ENCODE data around the gene CDH4.

- TF ChIP-seq, protein P1, sequence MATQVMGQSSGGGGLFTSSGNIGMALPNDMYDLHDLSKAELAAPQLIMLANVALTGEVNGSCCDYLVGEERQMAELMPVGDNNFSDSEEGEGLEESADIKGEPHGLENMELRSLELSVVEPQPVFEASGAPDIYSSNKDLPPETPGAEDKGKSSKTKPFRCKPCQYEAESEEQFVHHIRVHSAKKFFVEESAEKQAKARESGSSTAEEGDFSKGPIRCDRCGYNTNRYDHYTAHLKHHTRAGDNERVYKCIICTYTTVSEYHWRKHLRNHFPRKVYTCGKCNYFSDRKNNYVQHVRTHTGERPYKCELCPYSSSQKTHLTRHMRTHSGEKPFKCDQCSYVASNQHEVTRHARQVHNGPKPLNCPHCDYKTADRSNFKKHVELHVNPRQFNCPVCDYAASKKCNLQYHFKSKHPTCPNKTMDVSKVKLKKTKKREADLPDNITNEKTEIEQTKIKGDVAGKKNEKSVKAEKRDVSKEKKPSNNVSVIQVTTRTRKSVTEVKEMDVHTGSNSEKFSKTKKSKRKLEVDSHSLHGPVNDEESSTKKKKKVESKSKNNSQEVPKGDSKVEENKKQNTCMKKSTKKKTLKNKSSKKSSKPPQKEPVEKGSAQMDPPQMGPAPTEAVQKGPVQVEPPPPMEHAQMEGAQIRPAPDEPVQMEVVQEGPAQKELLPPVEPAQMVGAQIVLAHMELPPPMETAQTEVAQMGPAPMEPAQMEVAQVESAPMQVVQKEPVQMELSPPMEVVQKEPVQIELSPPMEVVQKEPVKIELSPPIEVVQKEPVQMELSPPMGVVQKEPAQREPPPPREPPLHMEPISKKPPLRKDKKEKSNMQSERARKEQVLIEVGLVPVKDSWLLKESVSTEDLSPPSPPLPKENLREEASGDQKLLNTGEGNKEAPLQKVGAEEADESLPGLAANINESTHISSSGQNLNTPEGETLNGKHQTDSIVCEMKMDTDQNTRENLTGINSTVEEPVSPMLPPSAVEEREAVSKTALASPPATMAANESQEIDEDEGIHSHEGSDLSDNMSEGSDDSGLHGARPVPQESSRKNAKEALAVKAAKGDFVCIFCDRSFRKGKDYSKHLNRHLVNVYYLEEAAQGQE (IDR thresholded peaks at IDR 0.05; ENCODE audit: insufficient read depth in 1 of 2, low read depth in 2 of 2, low read length in 1 of 2) = no peak
- TF ChIP-seq, protein P2, sequence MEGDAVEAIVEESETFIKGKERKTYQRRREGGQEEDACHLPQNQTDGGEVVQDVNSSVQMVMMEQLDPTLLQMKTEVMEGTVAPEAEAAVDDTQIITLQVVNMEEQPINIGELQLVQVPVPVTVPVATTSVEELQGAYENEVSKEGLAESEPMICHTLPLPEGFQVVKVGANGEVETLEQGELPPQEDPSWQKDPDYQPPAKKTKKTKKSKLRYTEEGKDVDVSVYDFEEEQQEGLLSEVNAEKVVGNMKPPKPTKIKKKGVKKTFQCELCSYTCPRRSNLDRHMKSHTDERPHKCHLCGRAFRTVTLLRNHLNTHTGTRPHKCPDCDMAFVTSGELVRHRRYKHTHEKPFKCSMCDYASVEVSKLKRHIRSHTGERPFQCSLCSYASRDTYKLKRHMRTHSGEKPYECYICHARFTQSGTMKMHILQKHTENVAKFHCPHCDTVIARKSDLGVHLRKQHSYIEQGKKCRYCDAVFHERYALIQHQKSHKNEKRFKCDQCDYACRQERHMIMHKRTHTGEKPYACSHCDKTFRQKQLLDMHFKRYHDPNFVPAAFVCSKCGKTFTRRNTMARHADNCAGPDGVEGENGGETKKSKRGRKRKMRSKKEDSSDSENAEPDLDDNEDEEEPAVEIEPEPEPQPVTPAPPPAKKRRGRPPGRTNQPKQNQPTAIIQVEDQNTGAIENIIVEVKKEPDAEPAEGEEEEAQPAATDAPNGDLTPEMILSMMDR (IDR thresholded peaks at IDR 0.05) = no peak
These were observed 506.6 kb downstream of the CDH4 start for GRCh38 chr20:61758564-61759200.
